ENCODE results near the gene ATP10D.
A peak's percentile ranks its signal among the peaks of the same experiment; 100 is the strongest.
"Not testable (repeated sequence)": the region's sequence is repeated elsewhere in the genome, so short reads cannot be mapped to it uniquely, and the experiment has no call there.

Gene ATP10D

DNA sequence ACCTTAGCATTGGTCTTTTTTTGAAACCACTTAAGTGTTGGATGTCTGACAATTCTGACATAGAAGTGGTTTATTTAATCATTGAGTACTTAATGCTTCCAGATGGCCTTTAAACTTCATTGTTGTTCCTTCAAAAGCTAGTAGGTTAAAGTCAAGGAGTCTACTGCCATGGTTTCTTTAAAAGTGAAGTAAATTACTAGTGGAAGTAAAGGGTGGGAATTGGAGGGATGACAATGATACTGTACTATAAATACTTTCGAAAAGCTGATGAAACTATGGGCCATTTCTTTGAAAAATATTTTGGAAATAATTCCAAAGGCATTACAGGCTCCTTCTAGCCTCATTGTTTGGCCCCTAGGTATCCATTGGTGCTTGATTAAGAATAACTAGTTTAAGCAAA, 51.9 kb downstream of the ATP10D start:
- no peak for DNase-seq

DNA sequence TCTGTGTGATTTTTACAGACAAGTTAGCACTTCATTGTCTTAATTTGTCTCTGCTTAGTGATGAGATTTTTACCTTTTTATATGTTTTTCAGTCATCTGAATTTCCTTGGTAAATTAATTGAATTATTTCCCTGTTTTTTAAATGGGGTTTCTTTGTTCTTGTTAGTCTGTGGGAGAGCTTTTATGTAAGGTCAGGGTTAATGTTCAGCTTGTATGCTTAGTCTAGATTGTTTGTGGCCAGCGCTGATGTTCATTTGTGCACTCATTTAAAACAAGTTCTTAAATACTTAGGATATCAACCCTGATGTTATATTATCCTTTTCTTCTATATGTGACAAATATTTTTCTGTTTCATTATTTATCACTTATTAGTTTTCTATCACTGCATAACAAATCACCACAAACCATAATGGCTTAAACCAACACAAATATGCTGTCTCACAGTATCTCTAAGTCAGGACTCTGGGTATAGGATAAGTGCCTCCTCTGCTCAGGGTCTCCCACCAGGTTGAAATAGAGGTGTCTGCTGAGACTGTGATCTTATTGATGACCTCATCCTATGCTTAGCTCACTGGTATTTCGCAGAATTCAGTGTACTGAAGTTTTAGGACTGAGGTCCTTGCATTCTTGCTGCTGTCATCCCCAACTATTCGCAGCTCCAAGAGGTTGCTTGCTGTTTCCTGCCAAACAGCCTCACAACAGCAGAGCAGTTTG, 53.2 kb downstream of the ATP10D start:
- no peak for DNase-seq

DNA sequence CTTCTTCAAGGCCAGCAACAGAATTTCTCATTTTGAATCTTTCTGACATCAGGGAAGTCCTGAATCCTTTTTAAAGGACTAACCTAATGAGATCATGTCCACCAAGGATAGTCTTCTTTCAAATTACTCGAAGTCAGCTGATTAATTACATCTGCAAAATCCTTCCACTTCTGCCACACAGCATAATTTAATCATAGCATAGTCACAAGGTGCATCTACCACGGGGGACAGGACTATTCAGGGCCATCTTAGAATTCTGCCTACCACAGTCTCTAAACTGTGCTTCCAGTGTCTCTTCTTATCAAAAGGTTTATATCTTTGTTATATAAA, 53.7 kb downstream of the ATP10D start:
- peak; percentile 5 to 13 for DNase-seq

DNA sequence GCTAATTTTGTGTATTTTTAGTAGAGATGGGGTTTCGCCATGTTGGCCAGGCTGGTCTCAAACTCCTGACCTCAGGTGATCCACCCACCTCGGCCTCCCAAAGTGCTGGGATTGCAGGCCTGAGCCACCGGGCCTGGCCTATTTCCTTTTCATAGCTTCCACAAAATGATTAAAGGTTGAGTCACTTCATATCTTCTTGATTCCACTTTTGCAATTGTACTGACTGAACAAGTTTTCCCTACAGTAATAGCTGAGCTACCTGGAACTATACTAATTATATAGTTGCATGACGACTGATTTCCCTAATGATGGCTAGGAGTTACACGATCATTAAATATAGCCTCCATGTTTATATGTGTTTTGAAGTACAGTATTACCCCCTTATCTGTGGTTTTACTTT, 57.6 kb downstream of the ATP10D start:
- not testable (repeated sequence) for DNase-seq

DNA sequence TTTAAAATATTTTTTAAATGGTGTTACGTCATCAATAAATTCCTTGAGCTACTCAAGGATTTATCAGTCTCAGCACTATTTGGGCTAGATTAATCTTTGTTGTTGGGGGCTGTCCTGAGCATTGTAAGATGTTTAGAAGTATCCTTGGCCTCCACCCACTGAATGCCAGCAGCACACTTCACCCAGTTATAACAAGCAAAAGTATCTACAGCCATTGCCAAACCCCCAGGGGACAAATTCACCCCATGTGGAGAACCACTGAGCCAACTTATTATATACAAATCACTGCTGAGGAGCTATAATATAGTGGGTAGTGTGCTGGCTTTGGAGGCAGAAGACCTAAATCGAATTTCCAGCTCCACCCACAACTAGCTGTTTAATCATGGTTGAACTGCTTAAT, 58.3 kb downstream of the ATP10D start:
- DNase-seq = no peak

DNA sequence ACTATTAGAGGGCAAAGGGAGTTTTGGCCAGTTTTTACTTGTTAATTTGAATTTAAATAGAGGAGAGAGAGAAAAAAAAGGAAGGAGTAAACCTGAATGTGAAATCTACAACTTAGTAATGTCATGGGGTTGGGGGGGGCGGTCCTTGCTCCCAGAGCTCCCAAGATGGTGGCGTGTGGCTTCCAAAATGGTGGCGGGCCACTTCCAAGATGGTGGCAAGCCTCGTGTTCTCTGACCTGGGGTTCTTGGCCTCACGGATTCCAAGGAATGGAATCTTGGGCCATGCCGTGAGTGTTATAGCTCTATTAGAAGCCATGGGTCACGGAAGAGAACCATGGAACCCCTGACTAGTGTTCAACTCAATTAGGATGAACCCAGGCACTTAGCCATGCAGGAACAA, 65.3 kb downstream of the ATP10D start:
- DNase-seq = not testable (repeated sequence)

DNA sequence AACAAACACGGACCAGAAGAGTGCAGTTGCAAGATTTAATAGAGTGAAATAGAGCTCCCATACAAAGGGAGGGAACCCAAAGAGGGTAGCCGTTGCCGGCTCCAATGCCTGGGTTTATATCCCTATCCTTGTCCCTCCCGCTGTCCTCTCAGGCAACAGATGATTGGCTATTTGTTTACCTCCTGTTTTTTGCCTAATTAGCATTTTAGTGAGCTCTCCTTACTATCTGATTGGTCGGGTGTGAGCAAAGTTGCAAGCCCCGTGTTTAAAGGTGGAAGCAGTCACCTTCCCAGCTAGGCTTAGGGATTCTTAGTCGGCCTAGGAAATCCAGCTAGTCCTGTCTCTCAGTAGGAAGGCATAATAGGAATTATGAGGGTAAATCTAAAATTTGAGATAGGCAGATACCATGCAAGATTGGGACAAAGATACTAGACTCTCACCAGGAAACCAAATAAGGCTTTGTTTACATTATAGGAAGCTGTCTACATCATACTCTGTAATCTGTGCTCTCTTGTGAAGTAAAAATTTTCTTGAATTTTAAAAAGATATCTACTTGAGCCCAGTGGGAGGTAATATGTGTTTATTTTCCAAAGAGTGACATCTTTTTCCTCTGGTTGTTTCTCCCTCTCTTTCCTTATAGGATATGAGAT, 65.9 kb downstream of the ATP10D start:
- DNase-seq = no peak

DNA sequence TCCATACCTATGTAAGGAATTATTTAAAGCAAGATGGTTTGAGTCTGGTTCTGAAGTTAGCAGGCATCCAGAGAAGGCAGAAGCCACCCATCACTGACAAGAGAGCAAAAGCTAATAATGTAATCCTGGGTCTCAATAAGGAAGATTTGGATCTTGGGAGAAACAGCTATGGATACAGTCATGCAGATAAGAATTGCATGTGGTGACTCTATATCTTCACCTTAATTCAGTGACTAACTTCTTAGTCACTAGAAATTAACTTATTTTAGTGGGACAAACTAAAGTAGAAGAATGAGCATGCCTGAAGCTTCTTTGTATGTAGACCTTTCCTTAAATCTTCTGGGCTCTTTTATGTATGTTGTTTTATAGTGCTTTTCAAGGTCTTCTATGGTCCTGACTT, 66.6 kb downstream of the ATP10D start:
- DNase-seq = no peak

DNA sequence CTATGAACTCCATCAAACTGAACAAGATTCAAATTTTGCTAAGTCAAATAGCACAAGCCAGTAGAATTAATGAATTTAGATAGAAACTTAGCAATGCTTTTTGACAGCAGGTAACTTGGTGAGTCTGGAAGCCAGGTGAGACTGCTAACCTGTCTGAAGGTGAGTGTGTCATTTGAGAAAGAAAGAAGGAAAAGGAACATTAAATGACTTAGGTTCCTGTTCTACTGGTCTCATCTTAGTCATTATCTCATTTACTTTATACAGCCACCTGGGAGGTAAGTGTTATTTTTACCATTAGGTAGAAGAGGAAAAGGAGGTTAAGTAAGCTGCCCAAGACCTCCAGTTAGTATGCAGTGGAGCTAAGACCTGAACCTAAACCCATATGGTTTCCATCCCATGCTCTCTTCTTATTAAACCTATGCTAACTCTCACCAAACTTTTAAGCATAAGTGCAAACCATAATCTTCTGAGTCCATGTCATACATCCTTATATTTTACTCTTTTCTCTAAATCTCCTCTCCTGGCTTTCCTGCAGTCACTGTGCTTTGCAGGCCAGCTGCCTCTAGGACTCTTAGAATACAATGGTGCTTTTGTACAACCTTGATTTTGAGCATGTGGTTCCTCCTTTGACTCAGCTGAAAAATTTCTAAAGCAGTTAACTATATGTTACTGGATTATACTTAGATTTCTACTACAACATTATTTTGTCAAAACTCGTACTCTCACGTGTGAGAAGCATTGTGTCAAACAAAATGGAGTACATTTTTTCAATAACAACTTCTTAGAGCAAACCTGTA, 68.5 kb downstream of the ATP10D start:
- no peak for DNase-seq

DNA sequence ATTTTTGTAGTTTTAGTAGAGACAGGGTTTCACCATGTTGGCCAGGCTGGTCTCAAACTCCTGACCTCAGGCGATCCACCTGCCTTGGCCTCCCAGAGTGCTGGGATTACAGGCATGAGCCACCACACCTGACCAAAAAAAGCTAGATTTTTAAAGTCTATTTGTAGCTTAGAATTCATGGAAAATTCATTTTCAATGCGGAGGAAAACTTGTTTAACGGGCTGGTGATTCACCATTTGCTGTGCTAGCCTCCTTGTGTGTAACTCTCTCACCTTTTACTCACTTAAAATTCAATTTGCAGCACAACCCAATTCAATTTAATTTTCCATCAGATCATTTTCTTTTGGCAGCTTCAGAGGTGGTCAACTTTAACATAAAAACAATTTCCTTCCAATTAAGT, 70.8 kb downstream of the ATP10D start:
- not testable (repeated sequence) for DNase-seq

DNA sequence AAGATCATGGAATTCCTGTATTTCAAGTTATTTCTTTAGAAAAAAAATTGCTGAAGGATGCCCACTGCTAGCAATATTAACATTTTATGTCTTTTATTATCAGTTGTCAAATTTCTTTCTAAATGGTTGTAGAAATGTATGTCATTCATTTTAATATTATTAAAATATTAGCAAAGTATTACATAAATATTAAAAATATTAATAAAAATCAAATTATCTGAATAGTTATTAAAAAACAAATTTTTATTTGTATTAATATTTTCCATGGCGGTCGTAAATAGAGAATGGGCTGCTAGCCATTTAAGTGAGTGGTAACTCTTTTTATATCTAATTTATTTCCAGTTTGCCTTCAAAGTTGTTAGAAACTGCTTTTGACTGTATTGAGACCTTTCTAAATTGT, 72.2 kb downstream of the ATP10D start:
- no peak for DNase-seq

DNA sequence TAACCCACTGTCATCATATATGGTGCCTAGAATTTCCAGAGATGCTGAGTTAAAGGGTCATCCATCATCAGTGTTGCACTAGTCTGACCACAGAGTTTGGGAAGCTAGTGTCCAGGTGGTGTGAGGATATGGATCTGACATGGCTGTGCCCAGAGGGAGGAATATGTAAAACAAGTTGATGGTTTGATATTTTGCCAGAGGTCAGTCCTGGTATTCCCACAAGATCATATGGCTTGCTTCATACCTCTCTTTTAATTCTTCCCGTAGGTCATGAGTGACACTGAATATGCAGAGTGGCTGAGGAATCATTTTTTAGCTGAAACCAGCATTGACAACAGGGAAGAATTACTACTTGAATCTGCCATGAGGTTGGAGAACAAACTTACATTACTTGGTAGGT, 75.6 kb downstream of the ATP10D start:
- DNase-seq = no peak

DNA sequence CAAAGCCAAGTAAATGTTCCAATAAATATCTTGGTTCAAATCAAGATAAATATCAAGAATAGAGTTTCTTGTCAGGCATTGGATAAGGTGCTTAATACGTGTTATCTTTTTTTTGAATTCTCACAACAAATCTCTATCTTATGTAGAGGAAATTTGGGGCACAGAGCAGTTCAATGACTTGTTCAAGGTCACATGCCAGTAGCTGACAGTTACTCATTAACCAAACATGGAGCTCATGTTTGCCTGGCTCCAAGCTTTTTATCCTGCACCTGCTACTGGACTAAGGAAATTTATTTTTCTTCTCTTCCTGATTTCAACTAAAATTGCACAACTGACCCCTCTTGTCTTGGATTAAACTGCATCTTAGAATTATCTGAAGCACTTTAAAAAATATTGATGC, 76.3 kb downstream of the ATP10D start:
- no peak for DNase-seq

DNA sequence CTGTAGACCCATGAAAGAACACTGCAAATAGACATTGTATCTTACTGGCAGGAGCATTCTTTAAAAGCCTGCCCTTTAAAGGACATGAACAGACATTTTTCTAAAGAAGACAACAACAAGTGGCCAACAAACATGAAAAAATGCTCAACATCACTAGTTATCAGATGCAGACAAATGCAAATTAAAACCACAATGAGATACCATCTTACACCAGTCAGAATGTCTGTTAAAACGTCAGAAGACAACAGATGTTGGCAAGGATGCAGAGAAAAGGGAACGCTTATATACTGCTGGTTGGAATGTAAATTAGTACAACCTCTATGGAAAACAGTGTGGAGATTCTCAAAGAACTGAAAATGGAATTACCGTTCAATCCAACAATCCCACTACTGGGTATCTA, 77.2 kb downstream of the ATP10D start:
- DNase-seq = no peak

DNA sequence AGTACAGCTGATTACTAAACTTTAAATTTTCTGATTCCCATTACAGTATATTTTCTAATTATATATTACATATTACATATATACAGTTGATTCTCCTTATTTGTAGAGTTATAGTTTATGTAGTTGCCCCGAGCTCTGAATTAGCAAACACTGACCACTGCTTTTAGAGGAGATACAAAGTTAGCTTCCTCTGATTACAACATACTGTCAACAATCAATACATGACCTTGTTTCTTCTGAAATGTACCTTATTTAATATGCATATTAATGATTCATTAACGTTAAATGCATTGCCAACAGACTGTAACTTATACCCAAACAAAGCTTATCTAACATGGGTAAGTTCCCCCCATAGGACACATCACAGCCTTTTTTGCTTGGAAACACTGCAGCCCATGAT, 81.5 kb downstream of the ATP10D start:
- DNase-seq = no peak

DNA sequence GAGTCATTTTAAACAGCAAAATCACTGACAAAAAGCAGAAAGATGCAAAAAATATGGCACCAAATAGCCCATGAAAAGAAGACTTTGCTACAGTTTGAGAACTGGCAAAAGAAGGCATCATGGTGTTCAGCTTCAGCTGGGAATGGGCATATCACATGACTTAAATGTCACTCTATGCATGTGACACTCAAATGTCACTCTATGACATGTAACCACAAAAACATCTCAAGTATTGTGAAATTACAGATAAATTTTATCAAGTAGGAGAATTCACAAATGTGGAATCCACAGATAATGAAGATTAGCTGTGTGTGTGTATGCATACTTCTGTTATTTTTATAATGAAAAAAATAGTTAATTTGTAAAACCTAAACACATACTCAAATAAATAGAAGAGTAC, 81.9 kb downstream of the ATP10D start:
- no peak for DNase-seq

DNA sequence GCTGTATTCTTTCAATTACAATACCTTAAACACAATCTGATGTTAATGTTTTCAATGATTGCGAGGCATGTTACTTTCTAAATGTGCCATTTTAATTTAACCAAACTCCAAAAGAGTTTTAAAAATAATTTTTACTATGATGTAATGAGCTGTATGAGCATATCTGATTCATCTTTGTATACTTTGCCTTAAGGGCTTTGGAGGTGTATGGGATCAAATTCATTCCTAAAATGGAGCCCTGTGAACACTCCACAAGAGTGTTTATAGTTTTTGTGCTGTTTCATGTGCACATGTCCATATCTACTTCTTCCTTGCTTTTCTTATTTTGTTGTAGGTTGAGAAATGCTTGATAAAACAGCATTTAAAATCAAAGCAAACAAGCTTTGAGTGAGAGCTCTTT, 82.4 kb downstream of the ATP10D start:
- DNase-seq = no peak

DNA sequence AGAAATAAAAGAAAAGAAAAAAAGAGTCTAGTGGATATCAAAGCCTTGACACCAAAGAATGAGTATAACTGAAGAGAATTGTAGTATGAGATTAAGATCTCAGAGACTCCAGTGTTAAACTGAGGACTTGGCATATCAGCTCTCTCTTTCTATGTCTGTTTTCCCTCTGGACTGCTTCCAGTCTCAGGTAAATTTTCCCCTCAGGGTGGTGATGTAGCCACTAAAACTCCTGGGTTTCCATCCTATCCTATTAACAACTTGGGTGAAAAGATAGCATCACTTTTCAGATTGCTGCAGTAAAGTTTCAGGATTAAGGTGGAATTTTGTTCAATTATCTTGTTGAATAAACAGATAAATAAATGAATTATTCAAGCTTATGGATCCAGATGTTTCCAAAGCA, 85.7 kb downstream of the ATP10D start:
- no peak for DNase-seq

DNA sequence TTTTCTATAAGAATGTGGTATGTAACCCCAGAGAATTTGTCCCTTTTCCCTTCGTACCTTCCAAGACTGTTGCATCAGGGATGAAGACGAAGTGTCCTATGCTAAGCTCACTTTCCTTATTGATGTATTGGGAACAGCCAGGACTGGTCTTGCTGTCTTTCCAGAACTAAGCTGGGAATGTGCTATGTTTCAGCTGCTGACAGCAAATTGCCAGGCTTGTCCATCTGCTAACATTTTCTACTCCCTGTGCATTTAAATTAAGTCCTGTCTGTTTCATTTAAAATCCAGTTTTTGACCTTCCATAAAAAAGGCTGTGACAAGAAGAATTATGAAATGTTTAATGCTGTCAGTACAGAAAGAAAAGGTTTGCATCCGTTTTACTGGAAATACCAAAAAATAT, 87.9 kb downstream of the ATP10D start:
- DNase-seq = no peak

DNA sequence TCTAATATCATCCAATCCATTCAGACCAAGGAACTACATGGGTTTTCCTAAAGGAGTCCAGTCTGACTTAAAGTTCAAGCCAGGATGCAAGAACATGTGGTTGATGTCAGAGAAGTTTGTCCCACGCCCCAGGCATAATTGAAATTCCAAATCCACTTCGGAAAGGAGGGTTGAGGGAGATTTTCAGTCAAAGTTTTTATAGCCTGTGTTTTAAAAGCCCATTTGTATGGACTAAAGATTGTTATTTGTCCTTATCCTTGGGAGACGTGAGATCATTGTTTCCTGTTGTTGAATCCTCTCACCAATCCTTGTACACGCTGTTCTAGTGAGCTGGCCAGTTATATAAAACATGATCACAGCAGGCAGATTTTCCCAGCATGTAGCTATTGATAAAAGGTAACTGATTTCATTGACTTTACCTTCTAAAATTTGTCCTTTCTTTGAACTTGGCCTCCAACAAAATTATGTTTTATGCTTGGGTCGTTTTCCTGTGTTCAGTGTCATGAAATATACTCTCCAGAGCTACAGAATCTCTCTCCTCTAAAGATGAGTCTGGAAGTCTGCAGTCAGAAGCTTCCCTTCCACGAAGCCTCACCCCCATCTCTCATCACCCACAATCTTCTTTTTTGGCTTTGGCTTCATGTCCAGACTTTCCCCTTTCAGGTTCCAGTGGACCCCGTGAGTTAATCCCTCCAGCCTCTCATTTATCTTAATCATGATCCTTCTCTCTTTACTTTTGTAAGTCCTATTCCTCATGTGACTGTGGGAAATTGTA, 92.9 kb downstream of the ATP10D start:
- DNase-seq = no peak

DNA sequence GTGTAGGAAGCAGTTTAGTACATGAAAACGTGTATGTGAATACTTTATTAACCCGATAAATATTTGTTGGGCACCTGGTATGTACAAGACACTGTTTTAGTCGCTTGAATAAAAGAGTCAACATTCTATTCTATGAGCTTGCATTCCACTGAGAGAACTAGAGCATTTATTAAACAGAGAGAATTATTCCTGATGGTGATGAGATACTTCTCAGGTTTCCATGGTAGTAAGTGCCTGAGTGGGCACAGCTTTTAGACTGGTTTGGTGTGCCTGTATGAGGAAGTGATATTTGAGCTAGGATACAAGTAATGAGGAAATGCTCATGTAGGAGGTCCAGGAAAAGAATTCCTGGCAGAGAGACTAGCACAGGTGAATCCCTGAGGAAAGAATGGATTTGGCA, 94.2 kb downstream of the ATP10D start:
- DNase-seq = no peak

DNA sequence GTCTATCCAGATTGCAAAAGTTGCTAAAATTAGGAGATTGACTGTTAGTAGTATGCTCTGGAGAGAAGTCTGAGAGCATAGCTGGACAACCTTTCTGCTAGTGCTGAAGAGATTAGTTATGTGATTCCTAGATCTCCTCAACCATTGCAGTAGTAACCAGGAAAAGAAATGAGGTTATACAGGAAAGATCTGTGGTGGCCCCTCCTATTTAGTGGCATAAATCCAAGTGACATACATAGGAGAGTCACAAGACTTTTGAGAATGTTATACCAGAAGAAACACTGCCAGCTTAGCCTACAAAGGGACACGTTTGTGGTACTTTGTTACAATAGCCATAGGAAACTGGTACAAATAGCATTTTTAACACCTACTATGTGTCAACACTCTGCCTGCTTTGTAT, 105.2 kb downstream of the ATP10D start:
- no peak for DNase-seq

DNA sequence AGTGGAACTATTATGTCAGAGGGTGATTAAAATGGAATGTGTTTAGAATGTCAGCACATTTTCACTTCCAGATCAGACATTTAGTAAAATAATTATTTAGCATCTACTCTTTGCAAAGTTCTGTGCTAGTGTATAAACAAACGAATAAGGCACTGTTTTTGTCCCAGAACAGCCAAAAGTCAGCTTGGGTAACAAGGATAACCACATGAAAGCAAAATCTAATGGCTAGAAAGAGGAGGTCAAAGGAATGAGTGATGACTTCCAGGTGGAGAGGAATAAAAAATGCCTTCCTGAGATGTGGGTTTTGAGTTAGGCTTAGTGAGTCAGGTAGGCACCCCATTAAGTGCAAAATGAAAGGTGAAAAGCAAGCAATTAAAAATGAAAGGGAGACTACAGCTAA, 112.6 kb downstream of the ATP10D start:
- no peak for DNase-seq
